GM19043 (cell line): ENCODE data around the gene FAM107B.

Source experiments
- ATAC-seq: cut with Tn5 transposase; IDR thresholded peaks from one replicate; pipeline ENCODE4 v1.9.1; 2021; ENCODE audit warnings: low read depth; ENCODE audit not compliant: unreplicated experiment

Gene FAM107B

DNA sequence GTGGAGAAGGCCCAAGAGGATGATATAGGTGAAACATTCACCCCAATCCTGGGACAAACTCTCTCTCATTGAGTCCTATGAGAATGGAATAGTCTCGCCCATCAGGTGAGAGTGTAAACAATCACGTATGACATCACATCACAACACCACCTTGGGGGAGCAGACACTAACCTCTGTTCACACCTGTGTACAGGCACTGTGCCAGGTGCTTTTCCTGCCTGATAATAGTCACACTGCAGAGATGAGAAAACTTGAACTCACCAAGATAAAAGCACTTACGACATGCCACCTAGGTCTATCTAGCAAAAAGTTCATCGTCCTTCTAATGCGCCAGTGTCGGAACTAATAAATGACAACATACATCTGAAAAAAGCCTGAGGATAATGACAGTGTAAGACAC is 187.8 kb downstream of the FAM107B start:
- no peak for ATAC-seq

DNA sequence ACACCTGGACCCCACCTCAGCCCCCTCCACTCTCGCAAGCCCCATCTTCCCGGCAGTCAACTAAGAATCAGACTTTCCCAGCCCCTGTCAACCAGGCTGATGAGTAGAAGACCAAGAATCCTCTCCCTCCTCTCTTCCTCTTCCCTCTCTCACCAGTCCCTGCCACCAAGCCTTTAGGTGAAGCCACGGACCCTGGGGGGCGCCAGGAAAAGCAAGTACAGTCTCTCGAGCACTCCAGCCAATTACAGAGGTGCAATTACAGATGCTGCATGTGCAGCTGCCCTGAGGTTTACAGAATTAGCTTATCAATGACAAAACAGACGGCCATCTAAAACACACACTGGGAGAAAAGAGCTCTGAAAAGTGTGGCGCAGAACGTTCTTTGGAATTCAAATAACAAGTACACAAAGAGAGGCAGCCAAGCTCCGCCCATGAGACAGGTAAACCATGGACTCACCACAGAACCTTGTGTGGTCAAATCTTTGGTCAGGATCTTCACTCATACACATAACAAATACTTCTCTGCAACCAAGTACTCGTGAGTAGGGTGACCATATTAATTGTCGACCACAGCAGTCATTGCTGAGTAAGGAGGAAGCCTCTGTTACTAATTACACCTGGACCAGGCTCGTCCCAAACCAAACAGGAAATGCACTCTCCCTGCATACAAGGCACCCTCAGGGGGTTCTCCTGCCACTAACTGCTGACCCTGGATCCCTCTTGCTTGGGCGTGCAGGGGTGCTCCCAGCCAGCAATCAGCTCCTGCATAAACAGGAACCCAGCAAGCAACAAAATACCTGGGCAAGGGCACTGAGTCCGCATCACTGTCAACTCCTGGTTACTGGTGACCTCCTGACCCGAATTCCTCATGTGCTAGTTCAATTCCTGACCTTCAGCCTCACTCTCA is 189.2 kb downstream of the FAM107B start:
- ATAC-seq, result no peak

DNA sequence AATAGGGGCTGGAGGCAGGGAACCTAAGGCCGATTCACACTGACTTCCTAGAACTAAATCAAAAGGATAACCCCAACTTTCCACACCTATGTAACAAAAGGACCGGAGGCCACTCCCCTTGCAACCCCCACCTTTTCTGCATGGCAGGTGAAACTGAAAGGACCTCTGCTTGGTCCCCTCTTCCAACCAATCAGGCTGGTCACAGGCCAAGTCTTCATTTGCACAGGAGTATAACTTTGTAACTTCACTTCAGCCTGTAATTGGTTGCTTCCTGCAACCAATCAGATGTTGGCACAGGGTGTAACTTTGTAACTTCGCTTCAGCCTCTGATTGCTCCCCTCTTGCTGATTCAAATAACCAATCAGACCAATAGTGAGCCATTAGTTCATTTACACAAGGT is 190.0 kb downstream of the FAM107B start:
- ATAC-seq, result no peak

DNA sequence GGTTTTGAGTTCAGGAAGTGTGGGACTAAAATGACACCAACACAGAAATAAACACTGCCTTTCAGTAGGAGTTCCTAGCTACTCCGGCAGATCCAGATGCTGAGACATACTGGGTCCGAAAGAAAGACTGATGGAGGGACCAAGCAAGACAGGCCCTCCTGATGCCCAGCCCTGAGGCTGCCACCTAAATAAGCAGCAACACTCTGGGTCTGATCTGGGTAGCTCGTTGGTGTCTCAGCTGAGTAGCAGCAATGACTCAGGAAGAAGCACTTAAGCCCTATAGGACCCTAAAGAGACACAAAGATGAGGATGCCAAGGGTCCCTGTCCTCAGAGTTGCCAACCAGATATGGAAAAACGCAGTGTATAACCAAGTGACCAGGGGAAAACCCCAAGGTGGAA is 190.7 kb downstream of the FAM107B start:
- no peak for ATAC-seq

DNA sequence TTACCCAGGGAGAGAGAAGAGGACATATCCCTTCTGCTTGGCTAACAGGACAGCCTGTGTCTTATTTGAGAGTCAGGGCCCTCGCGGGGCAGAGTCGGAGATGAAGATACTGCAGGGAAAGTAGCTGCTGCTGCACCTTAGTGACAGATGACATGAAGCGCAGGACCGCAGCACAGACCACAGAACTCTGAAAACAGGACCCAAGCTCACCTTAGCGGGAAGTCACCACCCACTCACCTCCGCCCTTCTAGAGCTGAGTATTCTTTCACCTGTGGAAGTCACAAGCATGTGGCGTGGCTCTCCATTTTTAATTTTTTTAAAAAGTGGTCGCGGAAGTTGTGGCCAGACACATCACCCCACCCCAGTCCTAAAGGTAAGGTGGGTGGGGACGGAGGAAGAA is 191.4 kb downstream of the FAM107B start:
- peak; percentile 51 for ATAC-seq

DNA sequence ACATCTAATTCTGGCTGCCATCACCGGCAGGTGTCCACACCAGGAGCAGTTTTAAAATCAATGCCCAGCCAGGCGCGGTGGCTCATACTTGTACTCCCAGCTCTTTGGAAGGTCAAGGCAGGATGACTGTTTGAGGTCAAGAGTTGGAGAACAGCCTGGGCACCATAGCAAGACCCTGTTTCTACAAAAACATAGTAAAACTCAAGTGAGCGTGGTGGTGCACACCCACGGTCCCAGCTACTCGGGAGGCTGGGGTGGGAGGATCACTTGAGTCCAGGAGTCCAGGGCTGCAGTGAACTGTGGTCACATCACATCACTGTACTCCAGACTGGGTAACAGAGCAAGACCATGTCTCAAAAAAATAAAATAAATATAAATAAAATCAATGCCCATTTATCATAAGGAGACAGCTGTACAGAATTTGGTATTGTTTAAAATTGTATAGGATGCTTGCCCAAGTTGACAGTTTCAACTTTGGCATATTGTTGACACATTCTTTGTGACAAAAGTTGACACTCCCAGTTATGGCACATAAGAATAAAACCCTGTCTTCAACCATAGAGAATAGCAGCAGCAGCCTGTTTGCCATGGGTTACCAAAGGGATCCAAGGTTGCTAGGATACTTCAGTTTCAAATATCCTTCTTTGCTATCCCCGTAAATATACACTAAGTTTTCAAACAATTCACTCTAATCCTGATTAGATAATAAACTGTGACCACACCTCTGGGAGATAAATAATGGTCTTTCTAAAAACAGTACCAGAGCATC is 193.0 kb downstream of the FAM107B start:
- no peak for ATAC-seq

DNA sequence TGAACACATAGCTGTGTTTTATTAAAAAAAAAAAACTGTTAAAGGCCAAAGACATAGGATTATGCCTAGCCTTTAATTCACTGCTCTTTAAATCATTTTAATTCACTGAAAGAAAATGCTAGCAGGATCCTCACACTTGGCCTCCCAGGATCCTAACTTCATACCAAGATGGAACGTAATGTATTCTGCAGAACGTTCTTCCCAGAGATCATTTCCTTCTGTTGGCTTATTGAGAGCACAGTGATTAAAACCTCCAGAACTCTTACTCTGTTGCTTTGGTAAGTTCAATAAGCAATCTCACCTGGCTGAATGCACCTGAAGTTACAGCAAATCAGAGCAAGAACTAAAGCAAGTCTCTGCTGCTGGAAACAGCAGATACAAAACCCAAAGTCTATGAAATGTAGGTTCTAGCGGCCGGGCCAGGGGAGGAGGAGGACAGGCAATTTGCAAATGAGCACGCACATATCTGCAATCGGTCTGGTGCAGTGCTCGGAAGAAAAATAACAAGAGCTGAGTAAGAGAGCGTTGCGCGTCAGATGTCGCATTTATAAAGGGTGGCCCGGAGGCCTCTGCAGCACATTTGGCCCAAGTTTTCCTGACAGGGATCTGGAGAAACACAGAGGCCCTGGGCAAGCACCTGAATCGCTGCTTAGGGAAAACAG is 193.9 kb downstream of the FAM107B start:
- ATAC-seq, result no peak

DNA sequence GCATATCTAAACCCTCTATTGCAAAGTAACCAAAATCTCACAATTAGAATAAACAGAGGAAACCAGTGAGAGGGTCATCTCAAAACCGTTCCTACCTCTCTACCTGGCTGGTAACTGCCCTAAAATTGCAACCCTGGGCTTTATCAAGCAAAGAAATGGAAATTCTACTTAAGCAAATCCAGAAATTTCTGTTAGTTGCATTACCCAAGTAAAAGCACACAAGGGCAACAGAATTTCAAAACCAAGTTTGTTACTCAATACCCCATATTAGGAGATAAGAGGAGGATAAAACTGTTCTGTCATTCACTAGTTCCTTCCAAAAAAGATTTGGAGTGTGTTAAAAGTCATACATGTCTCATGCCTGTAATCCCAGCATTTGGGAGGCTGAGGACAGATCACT is 195.3 kb downstream of the FAM107B start:
- ATAC-seq, result no peak

DNA sequence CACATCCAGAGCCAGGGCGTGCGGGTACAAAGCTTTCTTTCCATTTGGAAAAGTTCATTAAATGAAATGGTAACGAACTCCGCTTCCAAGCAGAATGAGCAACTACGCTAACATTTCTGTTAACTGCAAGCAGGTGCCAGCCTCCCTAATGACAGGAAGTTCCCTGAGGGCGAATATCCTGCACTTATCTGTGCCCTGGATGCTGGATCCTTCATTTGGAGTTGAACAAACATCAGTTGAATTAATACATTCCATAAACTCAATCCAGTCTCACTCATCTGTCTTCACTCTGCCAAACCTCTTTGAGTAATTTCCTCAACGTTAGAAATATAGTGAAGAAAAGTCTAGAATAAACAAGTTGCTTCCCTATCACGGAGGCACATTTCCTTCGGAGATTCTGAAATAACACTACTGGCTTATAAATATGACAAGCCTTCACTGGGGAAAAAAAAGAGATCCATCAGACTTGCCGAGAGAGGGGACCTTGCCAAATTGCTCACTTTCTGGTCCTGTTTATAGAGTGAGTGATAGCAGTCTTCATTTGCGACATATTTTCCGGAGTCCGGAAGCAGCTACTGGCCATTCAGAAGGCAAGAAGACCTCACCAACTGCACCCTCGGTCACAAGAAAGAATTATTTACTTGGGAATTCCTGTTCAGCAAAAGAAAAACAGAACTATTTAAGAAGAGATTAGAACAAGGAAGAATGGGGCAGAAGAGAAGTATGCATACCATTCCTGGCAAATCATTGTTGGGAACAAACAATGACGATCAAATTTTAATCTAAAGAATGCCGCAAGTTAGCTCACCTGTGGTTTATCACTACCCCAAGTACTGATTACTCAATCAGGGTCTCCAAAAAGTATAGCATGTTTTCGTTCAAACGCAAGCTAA is 196.4 kb downstream of the FAM107B start:
- no peak for ATAC-seq

DNA sequence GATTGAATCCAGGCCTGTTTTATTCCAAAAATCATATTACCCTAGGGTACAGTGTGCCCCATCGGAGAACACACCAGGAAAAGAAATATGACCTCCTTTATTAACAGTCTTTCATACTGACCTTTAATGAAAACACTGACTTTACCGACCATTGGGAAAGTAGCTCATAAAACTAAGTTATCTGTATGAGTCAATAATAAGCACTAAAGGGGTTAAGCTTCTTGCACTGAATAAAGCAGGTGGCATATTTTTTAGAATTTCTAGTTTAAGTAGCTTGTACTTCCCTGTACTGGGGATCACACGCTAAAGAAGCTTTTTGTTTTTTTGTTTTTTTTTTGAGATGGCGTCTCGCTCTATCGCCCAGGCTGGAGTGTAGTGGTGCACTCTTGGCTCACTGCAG is 199.8 kb downstream of the FAM107B start:
- no peak for ATAC-seq

DNA sequence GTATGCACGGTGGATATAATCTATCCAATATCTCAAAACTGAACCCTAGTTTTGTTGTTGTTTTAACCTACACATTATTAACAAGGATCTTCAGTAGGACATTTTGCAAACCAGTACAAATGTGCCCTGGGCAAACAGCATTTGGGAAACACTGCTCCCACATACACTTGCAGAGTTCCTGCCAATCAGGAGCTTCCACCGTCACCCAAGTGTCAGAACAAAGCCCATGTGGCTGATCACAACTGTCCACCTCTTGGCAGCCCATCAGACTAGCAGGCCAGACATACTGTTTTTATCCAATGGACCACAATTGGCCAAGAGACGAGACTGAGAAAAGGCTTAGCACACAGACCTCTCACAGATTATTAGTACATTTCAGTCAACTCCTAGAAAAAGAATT is 200.4 kb downstream of the FAM107B start:
- ATAC-seq, result no peak

DNA sequence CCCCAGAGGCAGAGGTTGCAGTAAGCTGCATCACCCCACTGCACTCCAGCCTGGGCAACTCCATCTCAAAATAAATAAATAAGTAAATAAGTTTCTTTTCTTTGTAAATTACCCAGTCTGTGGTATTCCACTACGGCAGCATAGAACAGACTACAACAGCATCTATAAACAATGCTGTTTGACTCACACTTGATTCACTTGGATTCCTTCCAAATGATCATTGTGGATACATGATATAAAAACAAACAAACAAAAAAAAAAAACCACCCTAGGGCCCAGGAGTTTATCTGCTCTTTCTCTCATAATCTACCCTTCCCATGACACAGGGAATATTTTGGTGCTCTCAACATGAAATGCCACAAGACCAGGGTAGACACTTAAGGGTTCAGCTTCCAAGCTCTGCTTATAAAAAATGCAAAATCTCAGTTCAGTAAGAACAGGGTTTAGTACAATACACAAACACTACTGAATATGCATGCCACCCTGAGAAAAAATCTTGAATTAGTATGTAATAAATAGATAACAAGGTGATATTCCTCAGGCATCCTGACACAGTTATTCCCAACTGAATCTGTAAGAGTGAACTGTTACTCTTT is 200.9 kb downstream of the FAM107B start:
- ATAC-seq, result no peak

DNA sequence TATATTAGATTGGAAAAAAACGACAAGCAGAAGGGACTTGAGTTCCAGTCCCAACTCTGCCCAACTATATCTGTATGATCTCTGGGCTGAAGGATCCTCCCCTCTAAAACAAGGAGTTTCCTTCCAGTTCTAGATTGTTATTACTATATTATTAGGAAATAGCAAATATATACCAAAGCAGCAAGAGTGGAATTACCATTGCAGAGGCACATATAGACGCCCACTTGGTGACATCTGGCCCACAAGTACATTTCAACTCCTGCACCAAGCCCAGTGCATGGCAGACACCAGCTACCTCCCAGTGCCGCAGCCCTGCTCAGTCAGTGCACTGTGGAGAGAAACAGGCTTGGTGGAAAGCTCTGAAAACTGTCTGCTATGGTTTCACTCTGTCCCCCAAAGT is 201.9 kb downstream of the FAM107B start:
- ATAC-seq, result no peak

DNA sequence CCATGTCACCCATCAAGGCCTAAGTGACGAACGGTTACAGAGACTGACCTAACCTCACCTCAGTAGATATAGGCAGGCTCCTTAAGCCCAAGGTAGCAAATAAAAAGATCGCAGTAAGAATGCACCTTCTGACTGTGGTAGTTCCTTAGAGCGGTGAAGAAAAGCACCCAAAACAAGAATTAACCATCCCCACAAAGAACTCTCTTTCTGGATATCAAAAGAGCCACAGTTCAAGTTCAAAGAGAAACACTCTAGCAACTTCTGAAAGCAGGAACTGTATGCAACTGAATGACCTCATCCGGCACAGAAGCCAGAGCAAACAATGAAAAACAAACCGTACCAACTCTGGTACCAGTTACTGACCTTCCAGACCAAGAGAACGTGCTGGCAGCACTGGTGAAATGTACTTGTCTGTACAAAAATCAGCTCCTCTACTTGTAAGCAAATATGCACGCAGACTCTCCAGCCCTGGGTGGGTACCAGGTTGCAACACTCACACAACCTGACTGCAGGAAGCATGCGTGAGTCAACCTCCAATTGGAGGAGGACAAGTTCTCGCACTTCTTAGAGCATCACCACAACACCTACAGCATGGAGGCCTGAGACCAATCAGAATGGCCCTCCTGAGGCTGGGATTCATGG is 202.7 kb downstream of the FAM107B start:
- ATAC-seq, result peak; percentile 81

DNA sequence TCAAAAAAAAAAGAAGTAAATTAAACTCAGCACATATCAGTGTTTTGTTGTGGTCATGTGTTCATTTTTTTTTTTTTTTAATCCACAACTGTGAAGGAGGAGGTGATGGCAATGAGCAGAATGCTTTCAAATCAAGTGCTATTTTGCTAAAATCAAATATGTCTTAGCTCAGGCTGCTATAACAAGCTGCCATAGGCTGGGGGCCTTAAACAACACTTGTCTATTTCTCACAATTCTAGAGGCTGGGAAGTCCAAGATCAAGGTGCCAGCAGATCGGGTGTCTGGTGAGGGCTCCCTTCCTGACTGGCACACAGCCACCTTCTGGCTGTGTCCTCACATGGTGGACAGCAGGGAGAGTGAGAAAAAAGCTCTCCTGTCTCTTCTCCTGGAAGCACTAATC is 203.9 kb downstream of the FAM107B start:
- ATAC-seq, result no peak

DNA sequence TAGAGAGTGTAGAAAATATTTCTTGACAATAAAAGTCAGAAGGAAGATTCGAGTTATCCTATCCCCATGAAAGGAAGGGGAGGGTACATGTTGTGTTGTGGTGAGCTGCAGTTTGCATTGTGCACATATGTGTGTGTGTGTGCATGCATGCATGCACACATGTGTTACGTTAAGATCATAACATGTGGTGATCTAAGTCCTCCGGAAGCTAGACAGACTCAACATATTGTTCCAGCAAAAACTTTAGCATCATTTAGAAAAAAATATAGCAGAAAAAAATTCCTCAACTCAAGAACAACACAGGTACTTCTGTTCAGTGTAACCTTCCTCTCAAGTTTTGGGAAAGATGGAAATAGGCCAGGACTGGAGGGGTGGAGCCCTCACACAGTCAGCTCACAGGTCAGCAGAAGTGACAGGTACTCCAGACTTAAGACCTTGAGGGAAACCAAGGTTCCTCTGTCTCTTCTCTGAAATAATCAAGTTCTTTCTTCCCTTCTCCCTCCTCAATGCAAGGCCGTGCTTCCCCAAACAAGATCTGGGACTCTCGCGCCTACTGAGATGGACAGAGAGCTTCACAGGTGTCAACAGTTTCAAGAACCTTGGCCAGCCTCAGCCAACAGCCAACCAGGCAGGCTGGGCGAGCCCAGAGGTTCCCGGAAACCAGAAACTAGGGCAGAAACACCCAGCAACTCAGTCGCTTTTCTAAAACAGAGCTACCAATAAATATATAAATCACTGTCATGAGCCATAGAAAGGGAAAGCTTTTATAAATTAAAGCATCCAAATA is 205.2 kb downstream of the FAM107B start:
- no peak for ATAC-seq

DNA sequence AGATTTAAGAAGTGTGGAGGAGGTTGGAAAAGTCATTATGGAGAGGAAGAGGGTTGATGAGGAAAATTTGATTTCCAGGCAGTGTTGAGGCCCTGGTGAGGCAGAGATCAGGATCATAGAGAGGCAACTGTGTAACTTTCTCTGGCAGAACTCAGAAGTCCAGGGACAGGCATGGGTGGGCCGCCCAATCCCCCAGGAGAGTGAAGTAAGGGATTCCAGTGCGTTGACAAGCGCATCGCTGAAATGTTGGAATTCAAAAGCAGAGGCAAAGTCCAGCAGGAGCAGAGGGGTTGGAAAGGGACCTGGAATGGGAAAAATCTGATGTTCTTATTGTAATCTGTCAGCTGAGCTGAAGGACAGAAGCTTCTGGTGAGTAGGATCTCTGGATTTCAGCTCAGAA is 207.3 kb downstream of the FAM107B start:
- ATAC-seq, result no peak

DNA sequence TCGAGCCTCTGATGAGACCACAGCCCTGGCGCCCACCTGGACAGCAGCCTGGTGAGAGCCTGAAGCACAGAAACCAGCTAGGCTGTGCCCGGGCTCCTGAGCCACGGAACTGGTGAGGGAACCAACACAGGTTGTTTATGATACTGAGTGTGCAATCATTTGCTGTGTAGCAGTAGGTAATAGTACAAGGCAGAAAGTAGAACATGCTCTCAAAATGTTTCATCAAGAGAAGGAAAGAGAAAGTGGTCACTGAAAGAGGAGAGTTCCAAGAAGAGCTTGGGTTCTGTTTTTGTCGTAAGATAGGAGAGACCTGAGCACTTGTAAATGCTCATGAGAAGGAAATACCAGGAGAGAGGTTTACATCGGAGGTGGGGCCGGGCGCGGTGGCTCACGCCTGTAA is 208.2 kb downstream of the FAM107B start:
- no peak for ATAC-seq

DNA sequence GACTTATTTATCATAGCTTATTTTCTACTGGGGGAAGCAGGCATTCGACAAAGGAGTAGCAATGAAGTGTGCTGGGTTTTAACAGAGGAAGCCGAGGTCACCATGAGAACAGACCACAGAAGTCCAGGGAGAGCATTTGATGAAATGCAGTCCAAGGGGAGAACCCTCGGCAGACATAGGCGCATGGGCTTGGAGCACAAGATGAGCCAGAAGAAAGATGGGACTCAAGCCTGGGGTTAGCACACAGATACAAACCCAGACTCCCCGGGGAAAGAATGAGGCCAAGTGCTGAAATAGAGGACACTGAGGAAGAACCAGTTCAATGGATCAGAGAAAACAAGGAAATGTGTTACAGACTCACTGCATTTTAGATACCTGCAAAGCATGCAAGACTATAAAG is 209.5 kb downstream of the FAM107B start:
- ATAC-seq, result no peak
